KOPT-K1 (cell line): ENCODE data around the gene TPD52L2.
"Not testable (repeated sequence)": the region's sequence is repeated elsewhere in the genome, so short reads cannot be mapped to it uniquely, and the experiment has no call there.

ENCODE experiments used
- H3K27ac ChIP-seq: fragments of 200-600 bp; sonication (generic); 2 replicates; pipeline ENCODE4 v1.5.1; 2016; ENCODE audit warnings: antibody characterized with exemption, mild to moderate bottlenecking, low read depth, low read length; ENCODE audit not compliant: poor library complexity, severe bottlenecking
- H3K36me3 ChIP-seq: fragments of 200-600 bp; sonication (generic); 2 replicates; pipeline ENCODE4 v1.5.1; 2017; ENCODE audit warnings: antibody characterized with exemption, mild to moderate bottlenecking, low read length, moderate library complexity; ENCODE audit not compliant: insufficient read depth
- H3K9me3 ChIP-seq: fragments of 200-600 bp; sonication (generic); 2 replicates; pipeline ENCODE4 v1.5.1; 2017; ENCODE audit warnings: antibody characterized with exemption, low read length, mild to moderate bottlenecking; ENCODE audit not compliant: insufficient read depth, poor library complexity, severe bottlenecking

TPD52L2 gene

DNA sequence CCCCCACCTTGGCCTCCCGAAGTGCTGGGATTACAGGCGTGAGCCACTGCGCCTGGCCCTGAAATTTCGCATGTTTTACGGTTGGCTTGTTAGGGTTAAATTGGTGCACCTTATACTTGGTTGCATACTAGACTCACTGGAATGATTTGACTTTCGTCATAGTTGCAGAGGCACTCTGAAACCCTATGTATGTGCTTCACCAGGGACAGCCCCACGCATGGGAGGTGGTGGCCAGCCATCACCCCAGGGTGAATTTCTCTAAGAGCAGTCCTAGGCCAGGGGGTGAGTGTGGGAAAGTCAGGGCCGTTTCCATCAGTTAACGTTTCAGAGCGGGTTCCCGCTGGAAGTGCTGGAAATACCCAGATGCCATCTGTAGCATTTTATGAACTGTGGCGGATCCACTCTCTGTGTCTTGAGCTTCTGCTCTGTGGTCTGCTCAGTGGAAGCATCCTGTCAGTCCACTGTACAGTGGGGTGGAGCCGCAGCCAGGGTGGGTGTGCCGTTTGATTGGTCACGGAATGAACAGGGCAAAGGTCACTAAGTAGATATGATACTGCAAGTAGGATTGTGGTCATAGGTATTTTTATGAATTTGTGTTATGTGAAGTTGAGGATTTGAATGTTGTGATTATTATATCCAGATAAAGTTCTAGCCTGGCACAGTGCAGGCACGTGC is 43.1 kb downstream of the TPD52L2 start:
- Histone ChIP-seq H3K9me3 (no peaks in the 10 kb centered on the region), H3K36me3 (no peaks in the 10 kb centered on the region; the same call in 1 of the 2 replicates), H3K27ac (no peak overlapping the region)

DNA sequence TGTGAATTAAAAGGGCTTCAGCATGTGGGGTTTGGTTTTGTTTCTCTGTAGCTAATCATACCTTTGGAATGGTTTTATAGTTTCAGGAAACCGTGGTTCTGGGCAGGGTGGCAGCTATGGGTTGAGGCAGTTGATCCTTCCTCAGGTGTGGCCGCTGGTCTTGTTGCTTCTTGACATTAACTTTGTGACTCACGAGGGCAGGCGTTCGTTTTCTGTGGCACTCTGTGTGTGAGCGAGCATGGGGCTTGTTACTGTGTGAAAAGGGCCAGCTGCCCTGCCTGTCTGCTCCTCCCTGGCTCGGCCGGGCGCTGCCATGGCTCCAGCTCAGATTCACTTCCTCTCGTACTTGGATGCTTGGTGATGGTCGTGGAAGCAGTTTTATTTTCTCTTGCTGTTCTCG is 46.1 kb downstream of the TPD52L2 start:
- H3K9me3 ChIP-seq = peaks cover 16% of the 10 kb centered on the region
- H3K27ac ChIP-seq = no peak overlapping the region
- H3K36me3 ChIP-seq = peaks cover 11% of the 10 kb centered on the region; the same call in 1 of the 2 replicates

DNA sequence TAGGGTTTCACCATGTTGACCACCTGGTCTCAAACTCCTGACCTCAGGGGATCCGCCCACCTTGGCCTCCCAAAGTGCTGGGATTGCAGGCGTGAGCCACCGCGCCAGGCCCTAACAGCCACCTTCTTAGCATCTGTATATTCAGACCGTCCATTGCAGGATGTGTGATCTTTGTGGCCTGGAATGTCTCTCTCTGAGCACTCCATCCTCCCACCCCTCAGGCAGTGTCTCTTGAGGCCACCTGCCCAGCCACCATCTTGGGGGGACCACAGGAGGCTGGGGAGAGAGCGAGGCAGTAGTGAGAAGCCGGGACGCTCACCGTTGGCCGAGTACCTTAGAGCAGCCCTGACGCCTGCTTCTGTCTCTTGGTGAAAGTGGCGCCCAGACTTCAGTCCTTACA is 48.7 kb downstream of the TPD52L2 start:
- Histone ChIP-seq H3K9me3 (peaks cover 20% of the 10 kb centered on the region), H3K27ac (no peak overlapping the region), H3K36me3 (peaks cover 23% of the 10 kb centered on the region)

DNA sequence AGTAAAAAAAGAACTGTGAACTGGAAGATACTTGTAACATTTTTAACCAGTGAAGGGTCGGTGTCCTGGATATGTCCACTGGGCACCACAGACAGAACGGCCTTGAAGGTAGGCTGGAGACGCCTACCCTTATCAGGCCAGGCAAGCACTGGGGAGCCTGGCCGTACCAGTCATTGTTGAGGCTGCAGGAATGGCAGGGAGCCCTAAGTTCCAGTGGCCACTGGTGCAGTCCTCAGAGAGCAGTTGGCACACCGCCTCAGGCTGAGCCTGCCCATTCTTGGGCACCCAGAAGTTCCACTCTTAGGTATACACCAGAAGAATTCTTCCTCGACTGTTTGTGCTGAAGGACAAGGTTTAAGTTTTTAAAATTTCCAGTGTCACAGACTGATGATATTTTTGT is 50.4 kb downstream of the TPD52L2 start:
- Histone ChIP-seq H3K27ac (no peak overlapping the region), H3K36me3 (peaks cover 31% of the 10 kb centered on the region), H3K9me3 (peaks cover 20% of the 10 kb centered on the region)

DNA sequence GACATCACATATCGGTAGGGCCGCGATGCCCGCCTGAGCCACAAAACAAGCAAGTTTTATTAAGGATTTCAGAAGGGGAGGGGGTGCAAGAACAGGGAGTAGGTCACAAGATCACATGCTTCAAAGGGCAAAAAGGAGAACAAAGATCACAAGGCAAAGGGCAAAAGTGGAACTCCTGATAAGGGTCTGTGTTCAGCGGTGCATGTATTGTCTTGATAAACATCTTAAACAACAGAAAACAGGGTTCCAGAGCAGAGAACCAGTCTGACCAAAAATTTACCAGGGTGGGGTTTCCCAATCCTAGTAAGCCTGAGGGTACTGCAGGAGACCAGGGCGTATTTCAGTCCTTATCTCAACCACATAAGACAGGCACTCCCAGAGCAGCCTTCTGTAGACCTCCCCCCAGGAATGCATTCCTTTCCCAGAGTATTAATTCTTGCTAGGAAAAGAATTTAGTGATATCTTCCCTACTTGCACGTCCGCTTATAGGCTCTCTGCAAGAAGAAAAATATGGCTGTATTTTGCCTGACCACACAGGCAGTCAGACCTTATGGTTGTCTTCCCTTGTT is 51.4 kb downstream of the TPD52L2 start:
- Histone ChIP-seq H3K36me3 (peaks cover 31% of the 10 kb centered on the region), H3K9me3 (peaks cover 20% of the 10 kb centered on the region)
- H3K27ac ChIP-seq = not testable (repeated sequence)

DNA sequence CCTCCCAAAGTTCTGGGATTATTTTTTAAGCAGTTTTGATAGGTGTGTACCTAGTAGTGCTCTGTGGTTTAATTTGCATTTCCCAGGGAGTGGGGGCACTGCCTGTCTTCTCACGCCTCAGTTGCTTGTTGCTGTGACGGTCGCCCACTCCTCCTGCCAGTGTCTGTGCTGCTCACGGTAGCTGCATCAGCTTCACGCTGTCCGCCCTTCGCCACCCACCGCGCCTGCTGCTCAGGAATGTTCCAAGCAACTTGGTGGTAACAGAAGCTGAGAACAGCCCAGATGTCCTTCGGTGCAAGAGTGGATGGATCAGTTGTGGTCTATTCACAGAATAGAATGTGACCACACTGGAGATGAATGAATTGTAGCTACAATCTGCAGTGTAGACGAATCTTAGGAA is 52.7 kb downstream of the TPD52L2 start:
- peaks cover 31% of the 10 kb centered on the region for H3K36me3 ChIP-seq
- no peak overlapping the region for H3K27ac ChIP-seq
- H3K9me3 ChIP-seq = peaks cover 20% of the 10 kb centered on the region

DNA sequence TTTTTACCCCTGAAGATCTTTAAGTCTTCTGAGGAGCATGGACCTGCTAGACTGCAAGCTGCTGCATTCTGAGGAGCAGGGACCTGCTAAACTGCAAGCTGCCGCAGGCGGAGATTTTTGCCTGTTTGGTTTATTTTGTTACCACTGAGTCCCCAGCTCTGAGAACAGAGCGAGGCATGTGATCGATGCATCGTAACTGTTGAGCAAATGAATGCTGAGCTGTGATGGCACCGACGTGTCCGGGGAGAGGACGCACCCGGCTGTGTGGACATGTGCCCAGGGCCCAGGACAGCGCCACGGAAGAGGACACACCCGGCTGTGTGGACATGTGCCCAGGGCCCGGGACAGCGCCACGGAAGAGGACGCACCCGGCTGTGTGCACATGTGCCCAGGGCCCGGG is 54.1 kb downstream of the TPD52L2 start:
- peaks cover 20% of the 10 kb centered on the region for H3K9me3 ChIP-seq
- H3K27ac ChIP-seq = no peak overlapping the region
- H3K36me3 ChIP-seq = peaks cover 31% of the 10 kb centered on the region

DNA sequence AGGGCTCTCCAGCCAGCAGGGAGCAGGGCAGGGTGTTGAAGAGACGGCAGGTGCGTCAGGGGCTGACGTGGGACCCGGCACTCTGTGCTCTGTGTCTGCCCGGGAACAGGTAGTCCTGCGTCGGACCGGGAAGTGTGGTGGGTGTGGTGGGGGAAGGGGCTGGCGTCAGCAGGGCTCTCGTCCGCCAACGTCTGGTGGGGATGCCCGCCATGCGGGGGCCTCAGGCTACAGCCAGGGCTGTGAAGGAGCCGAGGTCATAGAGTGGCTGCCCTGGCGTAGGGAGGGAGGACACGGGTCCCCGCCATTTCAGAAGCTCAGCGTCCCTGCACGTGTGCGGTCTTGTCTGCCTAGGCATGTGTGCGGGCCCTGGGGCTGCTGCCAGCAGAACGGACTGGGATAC is 55.2 kb downstream of the TPD52L2 start:
- peaks cover 13% of the 10 kb centered on the region for H3K9me3 ChIP-seq
- peaks cover 24% of the 10 kb centered on the region for H3K36me3 ChIP-seq
- H3K27ac ChIP-seq = no peak overlapping the region

DNA sequence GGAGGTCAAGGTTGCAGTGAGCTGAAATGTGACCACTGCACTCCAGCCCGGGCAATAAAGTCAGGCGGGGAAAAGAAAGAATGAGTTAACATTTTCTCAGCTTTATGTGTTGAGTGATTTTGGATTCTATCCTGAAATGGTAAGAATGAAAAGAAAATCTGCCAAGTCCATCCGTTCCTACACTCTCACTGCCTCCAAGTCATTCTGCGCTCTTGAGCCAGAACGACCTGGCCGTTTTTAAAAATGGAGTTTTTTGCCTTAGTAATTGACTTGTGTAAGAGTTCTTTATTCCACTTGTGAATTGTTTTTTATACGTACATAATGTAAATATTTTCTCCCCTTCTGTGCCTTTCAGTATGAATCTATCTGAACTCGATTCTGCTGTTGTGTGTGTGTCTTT is 58.6 kb downstream of the TPD52L2 start:
- H3K36me3 ChIP-seq = peaks cover 30% of the 10 kb centered on the region
- H3K27ac ChIP-seq = no peak overlapping the region
- H3K9me3 ChIP-seq = no peaks in the 10 kb centered on the region

DNA sequence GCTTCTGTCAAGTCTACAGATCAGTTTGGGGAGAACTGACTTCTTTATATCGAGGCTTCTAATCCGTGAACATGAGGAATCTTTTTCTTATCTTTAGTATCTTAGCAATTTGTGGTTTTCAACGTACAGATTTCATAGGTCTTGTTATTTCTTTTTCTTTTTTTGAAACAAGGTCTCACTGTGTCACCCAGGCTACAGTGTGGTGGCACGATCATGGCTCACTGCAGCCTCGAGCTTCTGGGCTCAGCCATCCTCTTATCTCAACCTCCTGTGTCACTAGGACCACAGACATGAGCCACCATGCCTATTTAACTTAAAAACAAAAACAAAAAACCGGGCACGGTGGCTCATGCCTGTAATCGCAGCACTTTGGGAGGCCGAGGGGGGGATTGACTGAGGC is 59.2 kb downstream of the TPD52L2 start:
- H3K36me3 ChIP-seq = peaks cover 32% of the 10 kb centered on the region
- H3K9me3 ChIP-seq = no peaks in the 10 kb centered on the region
- no peak overlapping the region for H3K27ac ChIP-seq

DNA sequence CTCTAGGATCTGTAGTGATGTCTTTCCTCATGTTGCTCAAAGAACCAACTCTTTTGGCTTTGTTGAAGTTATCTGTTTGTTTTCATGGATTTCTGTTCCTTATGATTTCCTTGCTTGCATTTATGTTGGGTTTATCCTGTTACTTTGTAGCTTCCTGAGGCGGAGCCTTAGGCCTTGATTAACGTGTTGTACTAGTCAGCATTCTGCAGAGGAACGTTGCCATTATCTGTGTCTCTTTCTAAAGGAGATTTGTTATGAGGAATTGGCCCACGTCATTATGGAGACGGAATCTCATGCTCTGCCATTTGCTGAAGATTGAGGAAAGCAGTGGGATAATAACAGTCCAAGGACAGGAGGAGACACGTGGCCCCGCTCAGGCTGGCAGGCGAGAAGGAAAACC is 61.2 kb downstream of the TPD52L2 start:
- Histone ChIP-seq H3K36me3 (peaks cover 47% of the 10 kb centered on the region), H3K9me3 (no peaks in the 10 kb centered on the region), H3K27ac (no peak overlapping the region)

DNA sequence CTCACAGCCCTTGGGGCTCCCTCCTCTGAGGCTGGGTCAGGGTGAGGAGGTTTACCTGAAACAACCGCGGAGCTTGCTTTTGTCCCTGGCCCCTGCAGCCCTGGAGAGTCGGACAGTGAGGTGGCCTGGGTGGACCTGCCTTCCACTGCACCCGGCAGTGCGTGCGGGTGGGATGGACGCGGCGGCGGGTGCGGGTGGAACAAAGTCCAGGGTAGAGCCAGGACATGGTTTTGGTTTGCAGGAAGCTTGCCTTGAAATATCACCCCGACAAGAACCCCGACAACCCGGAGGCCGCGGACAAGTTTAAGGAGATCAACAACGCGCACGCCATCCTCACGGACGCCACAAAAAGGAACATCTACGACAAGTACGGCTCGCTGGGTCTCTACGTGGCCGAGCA is 64.0 kb downstream of the TPD52L2 start:
- Histone ChIP-seq H3K9me3 (no peaks in the 10 kb centered on the region), H3K27ac (no peak overlapping the region), H3K36me3 (peaks cover 74% of the 10 kb centered on the region)

DNA sequence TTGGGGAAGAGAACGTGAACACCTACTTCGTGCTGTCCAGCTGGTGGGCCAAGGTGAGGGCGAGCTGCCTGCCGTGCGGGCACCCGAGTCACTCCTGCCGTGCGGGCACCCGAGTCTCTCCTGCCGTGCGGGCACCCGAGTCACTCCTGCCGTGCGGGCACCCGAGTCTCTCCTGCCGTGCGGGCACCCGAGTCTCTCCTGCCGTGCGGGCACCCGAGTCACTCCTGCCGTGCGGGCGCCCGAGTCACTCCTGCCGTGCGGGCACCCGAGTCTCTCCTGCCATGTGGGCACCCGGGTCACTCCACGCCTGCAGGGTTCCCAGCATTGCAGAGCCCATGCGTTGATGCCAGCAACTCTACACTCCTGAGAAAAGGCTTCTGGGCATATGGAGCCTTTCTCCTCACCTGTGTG is 64.4 kb downstream of the TPD52L2 start:
- H3K36me3 ChIP-seq = peaks cover 78% of the 10 kb centered on the region
- not testable (repeated sequence) for H3K27ac ChIP-seq, H3K9me3 ChIP-seq

DNA sequence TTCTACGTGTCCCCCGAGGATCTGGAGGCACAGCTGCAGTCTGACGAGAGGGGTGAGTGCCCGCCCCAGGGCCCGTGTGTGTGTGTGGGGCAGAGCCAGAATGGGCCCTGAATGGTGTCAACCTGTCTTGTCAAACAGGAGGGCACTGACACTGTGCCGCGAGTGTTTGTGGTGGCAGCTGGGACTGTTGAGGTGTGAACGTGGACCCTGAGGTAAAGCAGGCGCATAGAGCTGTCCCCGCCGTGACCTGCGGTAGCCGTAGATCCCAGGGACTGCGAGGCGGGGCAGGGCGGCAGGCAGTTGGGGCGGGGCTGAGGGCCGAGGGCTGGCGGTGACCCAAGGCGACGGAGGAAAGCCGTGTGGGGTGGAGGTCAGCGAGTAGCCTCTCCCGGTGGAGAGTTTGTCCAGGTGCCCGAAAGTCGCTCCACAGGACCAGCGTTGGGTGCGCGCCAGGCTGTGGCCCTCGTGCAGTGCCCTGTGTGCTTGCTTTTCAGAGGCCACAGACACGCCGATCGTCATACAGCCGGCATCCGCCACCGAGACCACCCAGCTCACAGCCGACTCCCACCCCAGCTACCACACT is 66.0 kb downstream of the TPD52L2 start:
- no peaks in the 10 kb centered on the region for H3K9me3 ChIP-seq
- H3K27ac ChIP-seq = no peak overlapping the region
- H3K36me3 ChIP-seq = peaks cover 94% of the 10 kb centered on the region

DNA sequence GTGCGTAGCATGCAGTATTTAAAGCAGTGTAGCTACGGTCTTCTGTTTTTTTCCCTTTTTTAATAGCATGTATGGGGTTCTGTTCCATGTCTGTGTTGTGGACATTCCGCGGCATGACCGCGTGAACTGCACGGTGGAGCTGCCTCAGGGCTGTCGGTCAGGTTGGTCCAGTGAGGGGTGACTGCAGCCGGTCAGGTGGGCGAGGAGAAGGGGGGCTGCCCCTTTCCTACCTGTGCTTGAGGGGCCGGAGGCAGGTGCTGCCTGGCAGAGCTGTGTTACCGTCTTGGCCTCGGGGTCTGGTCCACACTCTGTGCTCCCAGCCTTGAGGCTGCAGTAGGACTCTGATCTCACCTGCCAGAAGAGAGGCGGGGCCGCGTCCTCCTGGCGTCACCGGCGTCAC is 66.7 kb downstream of the TPD52L2 start:
- Histone ChIP-seq H3K9me3 (no peaks in the 10 kb centered on the region), H3K27ac (no peak overlapping the region), H3K36me3 (peaks cover 94% of the 10 kb centered on the region)

DNA sequence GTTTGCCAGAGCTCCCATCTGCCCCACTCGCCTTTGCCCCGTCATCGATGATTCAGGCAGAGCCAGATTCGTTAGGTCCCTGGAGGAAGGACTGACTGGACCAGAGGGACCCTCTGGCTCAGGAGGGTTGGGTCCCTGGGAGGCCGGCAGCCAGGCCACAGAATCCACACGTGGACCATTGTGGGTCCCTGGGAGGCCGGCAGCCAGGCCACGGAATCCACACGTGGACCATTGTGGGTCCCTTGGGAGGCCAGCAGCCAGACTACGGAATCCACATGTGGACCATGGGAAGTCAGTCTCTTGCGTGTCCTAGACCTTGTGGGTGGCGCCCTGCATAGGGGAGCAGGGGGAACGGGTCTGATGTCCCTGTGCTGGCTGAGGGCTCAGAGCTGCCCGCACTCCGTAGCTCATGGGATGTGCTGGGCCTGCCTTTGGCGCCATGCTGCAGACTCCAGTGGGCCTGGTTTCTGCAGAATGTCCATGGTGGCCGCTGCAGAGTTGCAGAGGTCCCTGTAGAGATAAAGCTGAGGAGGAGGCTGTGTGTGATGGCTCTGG is 67.6 kb downstream of the TPD52L2 start:
- Histone ChIP-seq H3K27ac (no peak overlapping the region), H3K36me3 (peaks cover 89% of the 10 kb centered on the region), H3K9me3 (no peaks in the 10 kb centered on the region)
